HUES64 (cell line): ENCODE results near the gene AMN1.

Source experiments
- H3K27ac ChIP-seq: 2 replicates; pipeline ENCODE4 v1.7.0; 2013; ENCODE audit warnings: low read depth, low read length, inconsistent platforms
- H3K27me3 ChIP-seq: 2 replicates; pipeline ENCODE4 v1.6.1; 2013; ENCODE audit warnings: mild to moderate bottlenecking, low read length; ENCODE audit not compliant: insufficient read depth
- H3K36me3 ChIP-seq: 2 replicates; pipeline ENCODE4 v1.6.1; 2013; ENCODE audit warnings: mild to moderate bottlenecking, low read length; ENCODE audit not compliant: insufficient read depth
- H3K4me1 ChIP-seq: 2 replicates; pipeline ENCODE4 v1.6.1; 2013; ENCODE audit warnings: mild to moderate bottlenecking, low read length, moderate library complexity; ENCODE audit not compliant: insufficient read depth
- H3K4me3 ChIP-seq: 2 replicates; pipeline ENCODE4 v1.5.1; 2013; ENCODE audit warnings: mild to moderate bottlenecking, low read length, moderate library complexity
- H3K9ac ChIP-seq: 2 replicates; pipeline ENCODE4 v1.6.1; 2013; ENCODE audit warnings: mild to moderate bottlenecking, low read depth, low read length
- H3K9me3 ChIP-seq: 2 replicates; pipeline ENCODE4 v1.6.1; 2013; ENCODE audit warnings: low read depth, low read length; ENCODE audit not compliant: insufficient read depth
- WGBS: fragments of 150-250, 120-280 bp; methylation state at CpG from one replicate; pipeline ENCODE4 v1.1.7; 2013; ENCODE audit warnings: missing lambda C conversion rate; 5-methylcytosine and 5-hydroxymethylcytosine counted together

Gene AMN1

DNA sequence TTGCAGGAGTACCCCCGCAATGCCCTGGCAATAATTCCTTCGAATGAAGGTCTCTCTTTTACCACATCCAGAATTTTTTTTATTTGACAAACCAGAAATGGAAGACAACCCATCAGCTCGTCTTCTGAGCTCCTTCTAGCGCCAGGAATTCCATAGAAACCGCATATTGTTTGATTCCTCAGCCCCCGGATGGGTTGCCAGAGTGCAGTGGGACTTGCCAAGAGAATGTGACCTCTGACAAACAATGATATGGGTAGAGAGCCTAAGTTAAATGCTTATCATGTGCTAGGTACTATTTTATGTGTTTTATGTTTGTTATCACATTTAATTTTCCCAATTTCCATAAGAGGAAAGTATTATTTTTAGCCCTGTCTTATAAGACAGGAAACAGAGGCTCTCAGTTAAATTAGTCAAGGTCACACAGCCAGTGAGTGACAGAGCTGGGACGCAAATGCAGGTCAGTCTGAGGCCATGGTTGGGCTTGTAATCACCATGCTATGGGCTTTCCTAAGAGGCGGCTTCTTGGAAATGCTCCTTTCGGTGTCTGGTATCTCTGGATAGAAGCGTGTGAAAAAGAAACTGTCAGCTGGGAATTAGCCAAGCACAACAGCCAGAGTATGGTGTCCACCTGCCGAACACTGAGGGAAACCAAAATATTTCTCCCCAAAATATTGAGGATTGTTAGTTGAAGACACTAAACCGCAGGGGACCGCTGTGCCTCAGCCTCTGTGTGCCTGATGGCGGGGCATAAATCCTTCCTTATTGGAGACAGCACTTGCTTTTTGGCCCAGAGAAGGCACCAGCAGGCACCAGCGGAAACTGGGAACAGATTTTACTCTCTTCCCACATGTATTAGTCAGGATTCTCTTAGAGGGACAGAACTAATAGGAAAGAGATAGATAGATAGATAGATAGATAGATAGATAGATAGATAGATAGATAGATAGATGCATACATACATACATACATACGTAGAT, 98.8 kb downstream of the AMN1 start:
- 83% methylated on average over 15 of the region's 16 CpGs for whole genome bisulfite sequencing
- Histone ChIP-seq H3K4me1 (no peaks in the 10 kb centered on the region), H3K27ac (no peak overlapping the region), H3K9ac (no peak overlapping the region), H3K36me3 (no peaks in the 10 kb centered on the region), H3K27me3 (no peaks in the 10 kb centered on the region), H3K9me3 (no peaks in the 10 kb centered on the region), H3K4me3 (no peak overlapping the region)

GRCh38 chr12:31627456-31628054, 101.3 kb downstream of the AMN1 start:
- no peaks in the 10 kb centered on the region for H3K36me3 ChIP-seq
- no peaks in the 10 kb centered on the region for H3K27me3 ChIP-seq
- H3K9ac ChIP-seq: no peak overlapping the region
- H3K9me3 ChIP-seq: no peaks in the 10 kb centered on the region
- no peak overlapping the region for H3K4me3 ChIP-seq
- no peak overlapping the region for H3K27ac ChIP-seq
- 94% methylated on average over 5 of the region's 5 CpGs for whole genome bisulfite sequencing
- no peaks in the 10 kb centered on the region for H3K4me1 ChIP-seq

DNA sequence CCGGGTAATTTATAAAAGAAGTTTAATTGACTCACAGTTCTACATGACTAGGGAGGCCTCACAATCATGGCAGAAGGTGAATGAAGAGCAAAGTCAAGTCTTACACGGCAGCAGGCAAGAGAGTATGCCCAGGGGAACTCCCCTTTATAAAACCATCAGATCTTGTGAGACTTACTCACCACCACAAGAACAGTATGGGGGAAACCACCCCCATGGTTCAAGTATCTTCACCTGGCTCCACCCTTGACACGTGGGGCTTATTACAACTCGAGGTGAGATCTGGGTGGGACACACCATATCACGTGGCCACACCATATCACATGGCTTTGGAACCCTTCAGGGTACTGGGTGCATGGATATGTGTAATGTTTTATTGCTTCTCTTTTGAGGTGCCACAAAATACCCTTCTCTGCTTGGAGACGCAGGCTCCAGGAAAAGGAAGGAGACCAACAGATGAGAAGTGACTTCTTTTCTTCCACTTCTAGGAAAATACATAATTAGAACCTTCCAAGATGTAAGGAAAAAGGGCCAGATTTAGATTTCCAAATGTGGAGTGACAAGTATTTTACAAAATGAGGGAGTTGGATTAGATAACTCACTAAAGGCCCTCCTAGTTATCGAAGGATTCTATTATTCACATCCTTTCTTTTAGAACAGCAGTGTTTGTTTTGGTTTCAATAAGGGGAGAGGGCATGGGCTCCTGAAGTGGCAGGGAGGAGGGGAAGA, 102.4 kb downstream of the AMN1 start:
- no peak overlapping the region for H3K4me3 ChIP-seq
- H3K36me3 ChIP-seq: no peaks in the 10 kb centered on the region
- 81% methylated on average over 6 of the region's 7 CpGs for WGBS

GRCh38 chr12:31622038-31622437, 106.8 kb downstream of the AMN1 start:
- Histone ChIP-seq H3K36me3 (no peaks in the 10 kb centered on the region), H3K27ac (no peak overlapping the region), H3K4me3 (no peak overlapping the region), H3K9me3 (no peaks in the 10 kb centered on the region), H3K27me3 (no peaks in the 10 kb centered on the region), H3K4me1 (no peaks in the 10 kb centered on the region), H3K9ac (no peak overlapping the region)
- WGBS: 95% methylated on average over 3 of the region's 4 CpGs

More for the DNA sequence above, 102.4 kb downstream of the AMN1 start:
- Histone ChIP-seq H3K9ac (no peak overlapping the region), H3K9me3 (no peaks in the 10 kb centered on the region), H3K27ac (no peak overlapping the region), H3K4me1 (no peaks in the 10 kb centered on the region), H3K27me3 (no peaks in the 10 kb centered on the region)
